ENCODE results near the gene GULP1.
"Not testable (repeated sequence)": the region's sequence is repeated elsewhere in the genome, so short reads cannot be mapped to it uniquely, and the experiment has no call there.

The GULP1 gene

GRCh38 chr2:188569431-188570165, 277.9 kb downstream of the GULP1 start:
- DNase-seq, result no peak

- DNase-seq, result no peak
Measured at GRCh38 chr2:188570370-188570769, 278.7 kb downstream of the GULP1 start.

GRCh38 chr2:188571543-188572303, 280.0 kb downstream of the GULP1 start:
- no peak for DNase-seq

GRCh38 chr2:188572592-188572991, 280.9 kb downstream of the GULP1 start:
- no peak for DNase-seq

- no peak for DNase-seq
Measured at GRCh38 chr2:188573453-188573852, 281.8 kb downstream of the GULP1 start.

GRCh38 chr2:188576006-188576405, 284.3 kb downstream of the GULP1 start:
- no peak for DNase-seq

- DNase-seq, result no peak
Measured at GRCh38 chr2:188576651-188577050, 285.0 kb downstream of the GULP1 start.

GRCh38 chr2:188577231-188577630, 285.6 kb downstream of the GULP1 start:
- no peak for DNase-seq

- DNase-seq, result no peak
Measured at GRCh38 chr2:188580738-188581137, 289.1 kb downstream of the GULP1 start.

- DNase-seq, result no peak
Measured at GRCh38 chr2:188582211-188582610, 290.5 kb downstream of the GULP1 start.

- DNase-seq, result no peak
Measured at GRCh38 chr2:188588235-188588634, 296.6 kb downstream of the GULP1 start.

GRCh38 chr2:188596054-188596453, 304.4 kb downstream of the GULP1 start:
- DNase-seq, result no peak

GRCh38 chr2:188598551-188598950, 306.9 kb downstream of the GULP1 start:
- DNase-seq, result no peak

- DNase-seq, result no peak
Measured at GRCh38 chr2:188599140-188599539, 307.5 kb downstream of the GULP1 start.

- DNase-seq, result no peak
Measured at GRCh38 chr2:188600536-188601210, 309.0 kb downstream of the GULP1 start.

- no peak for DNase-seq
Measured at GRCh38 chr2:188601391-188601790, 309.7 kb downstream of the GULP1 start.

- DNase-seq, result no peak
Measured at GRCh38 chr2:188601927-188602326, 310.3 kb downstream of the GULP1 start.

- DNase-seq, result no peak
Measured at GRCh38 chr2:188604579-188604978, 312.9 kb downstream of the GULP1 start.

GRCh38 chr2:188605609-188606584, 314.2 kb downstream of the GULP1 start:
- not testable (repeated sequence) for DNase-seq

- not testable (repeated sequence) for DNase-seq
Measured at GRCh38 chr2:188606596-188606995, 314.9 kb downstream of the GULP1 start.

GRCh38 chr2:188607501-188607900, 315.8 kb downstream of the GULP1 start:
- DNase-seq, result no peak

GRCh38 chr2:188609321-188610049, 317.8 kb downstream of the GULP1 start:
- DNase-seq, result no peak
